ENCODE results near the gene ATP8A2. TPM values are rescaled to one million over a fixed set of nuclear protein-coding genes. Genes with fewer than 3 reads are reported as not detected.

The ATP8A2 gene
- total RNA-seq, 1 experiment from 2014 or later: 5.2 TPM

- Mint-ChIP-seq H3K9me3 (no peaks in the 10 kb centered on the region), H3K27ac (no peak overlapping the region), H3K27me3 (ENCODE audit: low read depth) (no peaks in the 10 kb centered on the region), H3K36me3 (no peaks in the 10 kb centered on the region), H3K4me3 (no peak overlapping the region), H3K4me1 (peaks cover 8% of the 10 kb centered on the region)
- no peak for TF ChIP-seq SOX15 (CRISPR knock-in tag; IDR thresholded peaks at IDR 0.05)
- no peak for TF ChIP-seq IRF1 (CRISPR knock-in tag; IDR thresholded peaks at IDR 0.05)
- TF ChIP-seq ZNF263 (CRISPR knock-in tag; IDR thresholded peaks at IDR 0.05; ENCODE audit: low read depth): no peak
- TF ChIP-seq ZNF317 (CRISPR knock-in tag; IDR thresholded peaks at IDR 0.05; ENCODE audit: borderline replicate concordance, low read depth): no peak
- TF ChIP-seq TCF7 (CRISPR knock-in tag; IDR thresholded peaks at IDR 0.05; ENCODE audit: low read depth): no peak
- TF ChIP-seq E2F4 (CRISPR knock-in tag; IDR thresholded peaks at IDR 0.05; ENCODE audit: borderline replicate concordance, low read depth): no peak
- no peak for TF ChIP-seq E2F1 (CRISPR knock-in tag; IDR thresholded peaks at IDR 0.05)
- no peak for TF ChIP-seq TEAD1 (CRISPR knock-in tag; IDR thresholded peaks at IDR 0.05)
- no peak for TF ChIP-seq JAZF1 (CRISPR knock-in tag; IDR thresholded peaks at IDR 0.05)
- no peak for TF ChIP-seq ATF6 (CRISPR knock-in tag; IDR thresholded peaks at IDR 0.05)
- TF ChIP-seq ZMAT4 (CRISPR knock-in tag; IDR thresholded peaks at IDR 0.05): no peak
- TF ChIP-seq ZNF232 (CRISPR knock-in tag; IDR thresholded peaks at IDR 0.05): no peak
- no peak for TF ChIP-seq ZBTB43 (CRISPR knock-in tag; IDR thresholded peaks at IDR 0.05)
- ChIA-PET CTCF (no interaction called here), POLR2A (no interaction called here)
- ATAC-seq (no peak), DNase-seq (ENCODE audit: low spot score) (no peak)
Observed at GRCh38 chr13:25501231-25501630, 129.5 kb downstream of the ATP8A2 start.

GRCh38 chr13:25502031-25502430, 130.3 kb downstream of the ATP8A2 start:
- ChIA-PET POLR2A (no interaction called here), CTCF (no interaction called here)
- no peaks in the 10 kb centered on the region for H3K36me3 Mint-ChIP-seq
- no peak overlapping the region for H3K27ac Mint-ChIP-seq
- H3K4me1 Mint-ChIP-seq: peaks cover 8% of the 10 kb centered on the region
- no peak for DNase-seq (ENCODE audit: low spot score)
- no peak for ATAC-seq
- no peaks in the 10 kb centered on the region for H3K9me3 Mint-ChIP-seq
- no peak overlapping the region for H3K4me3 Mint-ChIP-seq
- H3K27me3 Mint-ChIP-seq (ENCODE audit: low read depth): no peaks in the 10 kb centered on the region
- TF ChIP-seq ZNF263 (CRISPR knock-in tag; IDR thresholded peaks at IDR 0.05; ENCODE audit: low read depth): no peak
- TF ChIP-seq ZMAT4 (CRISPR knock-in tag; IDR thresholded peaks at IDR 0.05): no peak
- no peak for TF ChIP-seq MAX (CRISPR knock-in tag; IDR thresholded peaks at IDR 0.05)
- TF ChIP-seq PRDM15 (CRISPR knock-in tag; IDR thresholded peaks at IDR 0.05): no peak
- TF ChIP-seq ATF2 (CRISPR knock-in tag; IDR thresholded peaks at IDR 0.05; ENCODE audit: borderline replicate concordance, low read depth): no peak
- TF ChIP-seq FOXJ3 (CRISPR knock-in tag; IDR thresholded peaks at IDR 0.05; ENCODE audit: borderline replicate concordance): no peak
- no peak for TF ChIP-seq JUN (CRISPR knock-in tag; IDR thresholded peaks at IDR 0.05)
- TF ChIP-seq ESRRA (CRISPR knock-in tag; IDR thresholded peaks at IDR 0.05; ENCODE audit: borderline replicate concordance): no peak
- no peak for TF ChIP-seq ERG (CRISPR knock-in tag; IDR thresholded peaks at IDR 0.05)

Measured in WTC11 (cell line).